Measurements from ENCODE around the gene NDUFB1.

Gene NDUFB1

GRCh38 chr14:92103363-92103989 lies 18.0 kb downstream of the NDUFB1 start:
- no peak for DNase-seq (ENCODE audit: low spot score)
- in situ Hi-C loops (cut with MboI; ENCODE audit: low pct_unique_long_range_greater_than_20kb, low sequenced_read_pairs, unreplicated experiment): no loop called here

GRCh38 chr14:92099802-92100201 lies 21.7 kb downstream of the NDUFB1 start:
- in situ Hi-C loops (cut with MboI; ENCODE audit: low pct_unique_long_range_greater_than_20kb, low sequenced_read_pairs, unreplicated experiment): no loop called here

More at GRCh38 chr14:92103363-92103989, 18.0 kb downstream of the NDUFB1 start:
- no peak for TF ChIP-seq CTCF (IDR thresholded peaks at IDR 0.05; ENCODE audit: extremely low read depth, insufficient read depth, missing control alignments)

GRCh38 chr14:92093320-92093719 lies 28.2 kb downstream of the NDUFB1 start:
- in situ Hi-C loops (cut with MboI; ENCODE audit: low pct_unique_long_range_greater_than_20kb, low sequenced_read_pairs, unreplicated experiment): no loop called here
- peak; percentile 28 for TF ChIP-seq CTCF (IDR thresholded peaks at IDR 0.05; ENCODE audit: extremely low read depth, insufficient read depth, missing control alignments)
- DNase-seq (ENCODE audit: low spot score): no peak

More at GRCh38 chr14:92099802-92100201, 21.7 kb downstream of the NDUFB1 start:
- no peak for DNase-seq (ENCODE audit: low spot score)
- no peak for TF ChIP-seq CTCF (IDR thresholded peaks at IDR 0.05; ENCODE audit: extremely low read depth, insufficient read depth, missing control alignments)

GRCh38 chr14:92088494-92088893 lies 33.0 kb downstream of the NDUFB1 start:
- DNase-seq (ENCODE audit: low spot score): no peak
- no peak for TF ChIP-seq CTCF (IDR thresholded peaks at IDR 0.05; ENCODE audit: extremely low read depth, insufficient read depth, missing control alignments)
- in situ Hi-C loops (cut with MboI; ENCODE audit: low pct_unique_long_range_greater_than_20kb, low sequenced_read_pairs, unreplicated experiment): no loop called here

- in situ Hi-C loops (cut with MboI; ENCODE audit: low pct_unique_long_range_greater_than_20kb, low sequenced_read_pairs, unreplicated experiment): no loop called here
- no peak for DNase-seq (ENCODE audit: low spot score)
- TF ChIP-seq CTCF (IDR thresholded peaks at IDR 0.05; ENCODE audit: extremely low read depth, insufficient read depth, missing control alignments): no peak
Measured at GRCh38 chr14:92074555-92074954, 47.0 kb downstream of the NDUFB1 start.
